RWPE2 (cell line): ENCODE results near the gene TYROBP.
A peak's percentile ranks its signal among the peaks of the same experiment; 100 is the strongest.

Source experiments
- ATAC-seq: fragments of 200-7000 bp; cut with Tn5 transposase; 3 replicates; pipeline ENCODE4 v1.9.1; 2021; ENCODE audit warnings: low read depth
- DNase-seq: peaks from one replicate; pipeline ENCODE4 v3.0.0-alpha.2; 2020; ENCODE audit warnings: low spot score
- H3K27ac ChIP-seq: fragments of 450-650 bp; 2 replicates; pipeline ENCODE4 v1.5.1; 2017; ENCODE audit warnings: mild to moderate bottlenecking; ENCODE audit not compliant: poor library complexity, severe bottlenecking
- H3K27me3 ChIP-seq: fragments of 250-450 bp; sonication (Bioruptor Pico); 2 replicates; pipeline ENCODE4 v1.5.1; 2021; ENCODE audit warnings: mild to moderate bottlenecking, moderate library complexity; ENCODE audit not compliant: insufficient read depth, poor library complexity, severe bottlenecking
- H3K36me3 ChIP-seq: fragments of 250-450 bp; sonication (Bioruptor Pico); 2 replicates; pipeline ENCODE4 v1.5.1; 2020; ENCODE audit warnings: low read depth, mild to moderate bottlenecking, moderate library complexity
- H3K4me1 ChIP-seq: fragments of 250-450 bp; sonication (Bioruptor Pico); 2 replicates; pipeline ENCODE4 v1.5.1; 2021; ENCODE audit warnings: mild to moderate bottlenecking, moderate library complexity; ENCODE audit not compliant: insufficient read depth, poor library complexity, severe bottlenecking
- H3K4me3 ChIP-seq: fragments of 250-450 bp; sonication (Bioruptor Pico); 2 replicates; pipeline ENCODE4 v1.5.1; 2021; ENCODE audit warnings: mild to moderate bottlenecking, moderate library complexity; ENCODE audit not compliant: severe bottlenecking
- H3K9me3 ChIP-seq: fragments of 250-450 bp; sonication (Bioruptor Pico); 2 replicates; pipeline ENCODE4 v1.5.1; 2021; ENCODE audit warnings: mild to moderate bottlenecking, moderate library complexity; ENCODE audit not compliant: severe bottlenecking
- TF ChIP-seq, protein P1 (sequence below): fragments of 450-650 bp; IDR thresholded peaks from one replicate; pipeline ENCODE4 v1.5.1; 2017; ENCODE audit warnings: mild to moderate bottlenecking, moderate library complexity; ENCODE audit not compliant: poor library complexity, severe bottlenecking

Gene TYROBP

DNA sequence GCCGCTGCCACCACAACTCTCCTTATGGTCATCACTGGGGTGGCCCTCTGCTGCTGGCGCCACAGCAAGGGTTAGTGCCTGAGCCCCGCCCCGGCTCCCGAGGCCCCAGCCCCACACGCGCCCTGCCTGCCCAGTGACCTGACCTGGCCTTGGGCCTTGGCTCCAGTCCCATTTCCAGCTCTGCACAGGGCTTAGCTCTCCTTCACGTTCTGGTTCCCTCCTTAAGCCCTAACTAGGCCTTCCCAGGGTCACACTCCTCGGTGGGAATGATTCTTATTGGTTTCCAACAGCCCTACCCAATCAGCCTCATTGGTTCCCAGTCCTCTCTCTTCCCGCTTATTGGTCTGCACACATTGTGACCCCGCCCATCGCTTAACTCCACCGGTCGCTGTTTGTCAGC, 45.6 kb downstream of the TYROBP start:
- Histone ChIP-seq H3K9me3 (no peaks in the 10 kb centered on the region), H3K4me3 (no peak overlapping the region), H3K27ac (no peak overlapping the region), H3K27me3 (peaks cover 27% of the 10 kb centered on the region), H3K36me3 (no peaks in the 10 kb centered on the region), H3K4me1 (no peaks in the 10 kb centered on the region)
- no peak for DNase-seq
- TF ChIP-seq, protein P1, sequence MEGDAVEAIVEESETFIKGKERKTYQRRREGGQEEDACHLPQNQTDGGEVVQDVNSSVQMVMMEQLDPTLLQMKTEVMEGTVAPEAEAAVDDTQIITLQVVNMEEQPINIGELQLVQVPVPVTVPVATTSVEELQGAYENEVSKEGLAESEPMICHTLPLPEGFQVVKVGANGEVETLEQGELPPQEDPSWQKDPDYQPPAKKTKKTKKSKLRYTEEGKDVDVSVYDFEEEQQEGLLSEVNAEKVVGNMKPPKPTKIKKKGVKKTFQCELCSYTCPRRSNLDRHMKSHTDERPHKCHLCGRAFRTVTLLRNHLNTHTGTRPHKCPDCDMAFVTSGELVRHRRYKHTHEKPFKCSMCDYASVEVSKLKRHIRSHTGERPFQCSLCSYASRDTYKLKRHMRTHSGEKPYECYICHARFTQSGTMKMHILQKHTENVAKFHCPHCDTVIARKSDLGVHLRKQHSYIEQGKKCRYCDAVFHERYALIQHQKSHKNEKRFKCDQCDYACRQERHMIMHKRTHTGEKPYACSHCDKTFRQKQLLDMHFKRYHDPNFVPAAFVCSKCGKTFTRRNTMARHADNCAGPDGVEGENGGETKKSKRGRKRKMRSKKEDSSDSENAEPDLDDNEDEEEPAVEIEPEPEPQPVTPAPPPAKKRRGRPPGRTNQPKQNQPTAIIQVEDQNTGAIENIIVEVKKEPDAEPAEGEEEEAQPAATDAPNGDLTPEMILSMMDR = no peak
- no peak for ATAC-seq

DNA sequence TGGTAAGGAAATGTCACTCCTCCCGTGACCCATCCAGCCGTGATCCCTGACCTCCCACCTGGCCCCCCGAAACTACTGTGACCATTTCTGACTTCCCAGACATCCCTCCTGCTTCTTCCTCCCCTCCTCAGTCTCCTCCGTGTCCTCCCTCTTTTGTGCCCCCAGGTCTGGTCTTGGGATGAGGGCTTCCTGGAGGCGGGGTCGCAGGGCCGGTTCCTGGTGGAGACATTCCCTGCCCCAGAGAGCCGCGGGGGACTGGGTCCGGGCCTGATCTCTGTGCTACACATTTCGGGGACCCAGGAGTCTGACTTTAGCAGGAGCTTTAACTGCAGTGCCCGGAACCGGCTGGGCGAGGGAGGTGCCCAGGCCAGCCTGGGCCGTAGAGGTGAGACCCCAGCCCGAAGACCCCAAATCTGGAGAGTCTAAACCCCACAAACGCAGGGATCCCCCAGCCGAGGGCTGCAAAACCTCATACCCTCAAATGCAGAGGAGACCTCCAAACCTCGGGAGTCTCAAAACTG, 46.4 kb downstream of the TYROBP start:
- ATAC-seq = no peak

DNA sequence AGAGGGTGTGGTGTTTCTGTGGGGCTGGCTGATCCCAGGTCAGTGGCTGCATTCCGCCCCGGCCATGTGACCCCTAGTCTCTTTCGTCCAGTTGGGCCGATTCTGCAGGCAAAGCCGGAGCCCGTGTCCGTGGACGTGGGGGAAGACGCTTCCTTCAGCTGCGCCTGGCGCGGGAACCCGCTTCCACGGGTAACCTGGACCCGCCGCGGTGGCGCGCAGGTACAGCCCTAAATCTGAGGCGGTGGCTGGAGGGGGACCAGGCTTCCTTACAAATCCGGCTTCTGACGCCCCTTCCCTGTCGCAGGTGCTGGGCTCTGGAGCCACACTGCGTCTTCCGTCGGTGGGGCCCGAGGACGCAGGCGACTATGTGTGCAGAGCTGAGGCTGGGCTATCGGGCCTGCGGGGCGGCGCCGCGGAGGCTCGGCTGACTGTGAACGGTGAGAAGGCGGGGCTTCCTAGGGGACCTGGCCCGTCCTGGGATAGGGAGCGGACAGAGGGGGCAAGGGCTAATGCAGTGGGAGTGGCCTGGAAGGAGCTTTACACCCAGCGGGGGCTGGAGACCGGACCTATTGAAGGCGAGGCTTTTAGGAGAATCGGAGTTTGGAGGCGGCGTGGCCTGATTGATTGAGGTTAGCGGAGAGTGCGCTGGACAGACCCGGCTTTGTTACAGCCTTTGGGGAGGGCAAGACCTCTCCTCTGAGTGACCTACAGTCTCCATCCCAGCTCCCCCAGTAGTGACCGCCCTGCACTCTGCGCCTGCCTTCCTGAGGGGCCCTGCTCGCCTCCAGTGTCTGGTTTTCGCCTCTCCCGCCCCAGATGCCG, 47.1 kb downstream of the TYROBP start:
- Histone ChIP-seq H3K4me1 (no peaks in the 10 kb centered on the region), H3K27ac (no peak overlapping the region), H3K4me3 (no peak overlapping the region), H3K27me3 (peaks cover 35% of the 10 kb centered on the region), H3K36me3 (no peaks in the 10 kb centered on the region), H3K9me3 (no peaks in the 10 kb centered on the region)
- TF ChIP-seq, protein P1 = no peak
- DNase-seq (no peak), ATAC-seq (peak; percentile 57)

More for the DNA sequence above, 46.4 kb downstream of the TYROBP start:
- Histone ChIP-seq H3K4me3 (no peak overlapping the region), H3K9me3 (no peaks in the 10 kb centered on the region), H3K36me3 (no peaks in the 10 kb centered on the region), H3K4me1 (no peaks in the 10 kb centered on the region), H3K27ac (no peak overlapping the region), H3K27me3 (peaks cover 28% of the 10 kb centered on the region)
- DNase-seq = no peak
- TF ChIP-seq, protein P1 = no peak

DNA sequence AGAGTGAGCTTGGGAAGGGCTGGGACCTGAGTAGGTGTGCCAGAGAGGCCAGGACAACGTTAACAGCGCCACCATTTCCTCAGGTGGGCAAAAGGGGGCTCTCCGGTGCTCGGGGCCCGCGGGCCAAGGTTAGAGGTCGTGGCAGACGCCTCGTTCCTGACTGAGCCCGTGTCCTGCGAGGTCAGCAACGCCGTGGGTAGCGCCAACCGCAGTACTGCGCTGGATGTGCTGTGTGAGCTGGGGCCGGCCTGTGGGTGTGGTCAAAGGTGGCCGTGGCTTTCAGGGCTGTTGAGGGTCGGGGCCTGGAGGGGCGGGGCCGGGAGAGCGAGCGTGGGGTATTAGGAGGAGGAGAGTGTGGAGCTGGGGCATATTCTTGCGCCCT, 47.7 kb downstream of the TYROBP start:
- no peak overlapping the region for H3K27ac ChIP-seq
- H3K9me3 ChIP-seq = no peaks in the 10 kb centered on the region
- DNase-seq (no peak), ATAC-seq (no peak)
- no peaks in the 10 kb centered on the region for H3K36me3 ChIP-seq
- H3K4me1 ChIP-seq = no peaks in the 10 kb centered on the region
- peaks cover 41% of the 10 kb centered on the region for H3K27me3 ChIP-seq
- TF ChIP-seq, protein P1 = no peak
- no peak overlapping the region for H3K4me3 ChIP-seq

DNA sequence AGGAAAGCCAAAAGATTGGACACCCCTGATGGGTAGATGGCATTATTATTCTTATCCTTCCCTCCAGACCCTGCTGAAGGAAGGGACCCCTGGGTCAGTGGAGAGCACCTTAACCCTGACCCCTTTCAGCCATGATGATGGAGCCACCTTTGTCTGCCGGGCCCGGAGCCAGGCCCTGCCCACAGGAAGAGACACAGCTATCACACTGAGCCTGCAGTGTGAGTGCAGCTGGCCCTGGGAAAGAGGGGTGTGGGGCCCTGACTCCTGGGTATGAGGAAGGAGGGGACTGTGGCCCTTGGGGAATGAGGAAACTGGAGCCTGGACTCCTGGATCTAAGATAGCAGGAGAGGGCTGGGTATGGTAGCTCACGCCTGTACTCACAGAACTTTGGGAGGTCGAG, 48.7 kb downstream of the TYROBP start:
- peaks cover 43% of the 10 kb centered on the region for H3K27me3 ChIP-seq
- H3K4me3 ChIP-seq = no peak overlapping the region
- no peaks in the 10 kb centered on the region for H3K9me3 ChIP-seq
- TF ChIP-seq, protein P1 = no peak
- no peak for ATAC-seq
- no peak overlapping the region for H3K27ac ChIP-seq
- no peaks in the 10 kb centered on the region for H3K4me1 ChIP-seq
- no peaks in the 10 kb centered on the region for H3K36me3 ChIP-seq
- no peak for DNase-seq
